GM12878 (cell line): Measurements from ENCODE around the gene RMP24.

Experiments
- ATAC-seq: fragments of 200-7000 bp; cut with Tn5 transposase; 3 replicates; pipeline ENCODE4 v1.9.1; 2020; ENCODE audit warnings: mild to moderate bottlenecking, moderate library complexity
- BruUV-seq: library from RNA; stranded (reverse); fragments of 400-500 nt; replicated peaks from 2 replicates; lab custom pipeline; 2021; lab: Mats Ljungman, UMichigan
- CTCF ChIA-PET: fragments of 300-600 bp; sonication (Branson Sonifier 250); formaldehyde crosslinking; extraction: SDS; loops from one replicate; lab custom pipeline; 2021; ENCODE audit warnings: inconsistent platforms; lab: Yijun Ruan, JAX
- POLR2A ChIA-PET: fragments of 350-600 bp; formaldehyde crosslinking; extraction: SDS; loops from one replicate; lab custom pipeline; 2021; ENCODE audit warnings: inconsistent platforms; lab: Charles Lee
- RAD21 ChIA-PET: fragments of 300-600 bp; sonication (Branson Sonifier 250); formaldehyde crosslinking; loops from one replicate; lab custom pipeline; 2023; ENCODE audit warnings: antibody characterized with exemption; ENCODE audit not compliant: unreplicated experiment; lab: Charles Lee
- SMC1A ChIA-PET: fragments of 300-600 bp; sonication (Branson Sonifier 250); formaldehyde crosslinking; loops from one replicate; lab custom pipeline; 2023; ENCODE audit not compliant: unreplicated experiment, uncharacterized antibody; lab: Charles Lee
- DNase-seq: peaks from one replicate; pipeline ENCODE4 v3.0.0-alpha.2; 2011; ENCODE audit warnings: low read depth, low spot score
- FAIRE-seq: peaks from 3 replicates; lab custom pipeline; 2011; peaks lifted over from hg19 to GRCh38; lab: Jason Lieb, UNC
- H2AFZ ChIP-seq: 2 replicates; pipeline ENCODE4 v1.6.0; 2011; ENCODE audit warnings: low read depth, low read length, control low read depth; ENCODE audit not compliant: control insufficient read depth
- H3K27ac ChIP-seq: 2 replicates; pipeline ENCODE4 v1.5.1; 2011; ENCODE audit warnings: control low read depth; ENCODE audit not compliant: control insufficient read depth, insufficient read depth
- H3K27me3 ChIP-seq, 2 experiments: replicated peaks in 1 of 2; 2 replicates each; pipeline versions ENCODE4 v1.6.0 to v1.6.1; 2011; ENCODE audit warnings: low read length in 1 of 2; ENCODE audit not compliant: control insufficient read depth in 2 of 2, insufficient read depth in 2 of 2
- H3K36me3 ChIP-seq, 2 experiments: 2 replicates each; pipeline ENCODE4 v1.5.1; 2011; ENCODE audit warnings: low read length in 1 of 2; ENCODE audit not compliant: control insufficient read depth in 2 of 2, insufficient read depth in 2 of 2
- H3K4me1 ChIP-seq: 2 replicates; pipeline ENCODE4 v1.6.1; 2011; ENCODE audit warnings: mild to moderate bottlenecking, low read length, moderate library complexity, mixed read lengths; ENCODE audit not compliant: control insufficient read depth, insufficient read depth
- H3K4me2 ChIP-seq: 2 replicates; pipeline ENCODE4 v1.6.0; 2011; ENCODE audit warnings: control low read depth; ENCODE audit not compliant: control insufficient read depth, insufficient read depth
- H3K4me3 ChIP-seq: fragments of 200-600 bp; sonication (generic); 2 replicates; pipeline ENCODE4 v1.5.1; 2016
- H3K79me2 ChIP-seq: 2 replicates; pipeline ENCODE4 v1.6.0; 2011; ENCODE audit warnings: low read length; ENCODE audit not compliant: control insufficient read depth, insufficient read depth
- H3K9ac ChIP-seq: 2 replicates; pipeline ENCODE4 v1.8.0; 2011; ENCODE audit warnings: low read length, control low read depth, mixed read lengths; ENCODE audit not compliant: control insufficient read depth, insufficient read depth
- H3K9me3 ChIP-seq: replicated peaks from 3 replicates; pipeline ENCODE4 v1.5.1; 2011; ENCODE audit warnings: mild to moderate bottlenecking, low read length; ENCODE audit not compliant: control insufficient read depth, insufficient read depth
- H4K20me1 ChIP-seq: 2 replicates; pipeline ENCODE4 v1.6.0; 2011; ENCODE audit not compliant: control insufficient read depth, insufficient read depth
- BCL11A ChIP-seq: IDR thresholded peaks from 2 replicates; pipeline ENCODE4 v1.6.1; 2011; ENCODE audit warnings: low read depth, low read length
- BHLHE40 ChIP-seq, 2 experiments: fragments of 450-650 bp in 1 of 2; IDR thresholded peaks; 2 replicates each; pipeline ENCODE4 v1.6.1; 2011 to 2017; ENCODE audit warnings: low read depth in 2 of 2, borderline replicate concordance in 1 of 2, improper control_type of control experiment in 1 of 2, low read length in 1 of 2, mild to moderate bottlenecking in 1 of 2
- EP300 ChIP-seq, 2 experiments: fragments of 150-350 bp in 1 of 2; IDR thresholded peaks; 2 replicates each; pipeline ENCODE4 v1.6.1; 2011 to 2012; ENCODE audit warnings: low read depth in 2 of 2, low read length in 2 of 2, borderline replicate concordance in 1 of 2, improper control_type of control experiment in 1 of 2, inconsistent platforms in 1 of 2; ENCODE audit not compliant: control insufficient read depth in 1 of 2
- ETV6 ChIP-seq, 2 experiments: fragments of 450-650 bp in 1 of 2; IDR thresholded peaks in 1 of 2; conservative IDR thresholded peaks in 1 of 2; 2 replicates each; pipeline ENCODE4 v1.6.1; 2014; ENCODE audit warnings: antibody characterized with exemption in 1 of 2, borderline replicate concordance in 1 of 2, low read depth in 1 of 2, mild to moderate bottlenecking in 1 of 2, moderate library complexity in 1 of 2
- HDAC2 ChIP-seq: fragments of 200-600 bp; sonication (generic); IDR thresholded peaks from 2 replicates; pipeline ENCODE4 v1.6.1; 2017
- HDAC6 ChIP-seq: fragments of 200-600 bp; sonication (generic); IDR thresholded peaks from one replicate; pipeline ENCODE4 v1.8.0; 2017; ENCODE audit warnings: antibody characterized with exemption; ENCODE audit not compliant: unreplicated experiment
- IRF4 ChIP-seq: IDR thresholded peaks from 2 replicates; pipeline ENCODE4 v1.6.1; 2011; ENCODE audit warnings: low read depth, low read length
- JUNB ChIP-seq: IDR thresholded peaks from 2 replicates; pipeline ENCODE4 v1.6.1; 2016; ENCODE audit warnings: antibody characterized with exemption, mild to moderate bottlenecking
- NFIC ChIP-seq: IDR thresholded peaks from 2 replicates; pipeline ENCODE4 v1.6.1; 2012; ENCODE audit warnings: low read depth, mild to moderate bottlenecking, inconsistent platforms, low read length, moderate library complexity
- NRF1 ChIP-seq: conservative IDR thresholded peaks from 2 replicates; pipeline ENCODE4 v1.6.1; 2011; ENCODE audit warnings: mild to moderate bottlenecking, low read depth, low read length, improper control_type of control experiment
- PML ChIP-seq: IDR thresholded peaks from 2 replicates; pipeline ENCODE4 v1.6.1; 2012; ENCODE audit warnings: low read length, inconsistent platforms
- POLR2AphosphoS5 ChIP-seq: IDR thresholded peaks from 2 replicates; pipeline ENCODE4 v1.6.1; 2011; ENCODE audit warnings: mild to moderate bottlenecking, low read length, inconsistent platforms
- SIN3A ChIP-seq: IDR thresholded peaks from 2 replicates; pipeline ENCODE4 v1.6.1; 2012; ENCODE audit warnings: low read depth, low read length, improper control_type of control experiment
- SMAD5 ChIP-seq: IDR thresholded peaks from 2 replicates; pipeline ENCODE4 v1.6.1; 2016; ENCODE audit warnings: antibody characterized with exemption, low read depth
- SREBF1 ChIP-seq: IDR thresholded peaks from 2 replicates; pipeline ENCODE4 v1.6.1; 2012; ENCODE audit warnings: mild to moderate bottlenecking, low read length
- SRF ChIP-seq, 2 experiments: IDR thresholded peaks; 2 replicates each; pipeline ENCODE4 v1.6.1; 2011; ENCODE audit warnings: low read depth in 2 of 2, low read length in 2 of 2, mild to moderate bottlenecking in 1 of 2, moderate library complexity in 1 of 2
- USF1 ChIP-seq: IDR thresholded peaks from 2 replicates; pipeline ENCODE4 v1.6.1; 2011; ENCODE audit warnings: borderline replicate concordance, low read depth, mild to moderate bottlenecking, moderate library complexity, mixed read lengths, low read length; ENCODE audit not compliant: insufficient read depth; ENCODE audit errors: extremely low read length
- ZNF274 ChIP-seq: IDR thresholded peaks from one replicate; pipeline ENCODE4 v1.8.0; 2011; ENCODE audit not compliant: insufficient read length, insufficient read depth
- WGBS: methylation state at CpG from one replicate; pipeline ENCODE4 v1.1.6; 2016; ENCODE audit warnings: low lambda C conversion rate; ENCODE audit not compliant: insufficient replicate concordance, insufficient coverage; ENCODE audit errors: missing lambda C conversion rate; 5-methylcytosine and 5-hydroxymethylcytosine counted together
- in situ Hi-C: fragments of 300-500 bp; cut with MboI; formaldehyde crosslinking; loops from 9 replicates; pipeline ENCODE4 v1.14.3; 2018; ENCODE audit warnings: mixed read lengths
- intact Hi-C: fragments of 100-400 bp; cut with micrococcal nuclease; formaldehyde crosslinking; loops from one replicate; pipeline ENCODE4 v1.14.2; 2022; ENCODE audit not compliant: unreplicated experiment
- TF ChIP-seq, protein P1 (sequence below): fragments of 450-650 bp; IDR thresholded peaks from 2 replicates; pipeline ENCODE4 v1.6.1; 2016; ENCODE audit warnings: mild to moderate bottlenecking
- TF ChIP-seq, protein P2 (sequence below): IDR thresholded peaks from 2 replicates; pipeline ENCODE4 v1.6.1; 2012; ENCODE audit warnings: low read length, inconsistent platforms
- TF ChIP-seq, protein P3 (sequence below): IDR thresholded peaks from 2 replicates; pipeline ENCODE4 v1.6.1; 2012; ENCODE audit warnings: low read depth, low read length, improper control_type of control experiment

Gene RMP24

GRCh38 chr18:36015629-36016028 is 43.1 kb downstream of the RMP24 start:
- Histone ChIP-seq H4K20me1 (no peaks in the 10 kb centered on the region), H3K27ac (no peak overlapping the region), H3K4me2 (peak overlapping the region; percentile 45), H3K4me1 (peaks cover 14% of the 10 kb centered on the region), H3K79me2 (no peaks in the 10 kb centered on the region), H3K9ac (no peak overlapping the region), H3K27me3 (no peaks in the 10 kb centered on the region), H2AFZ (no peak overlapping the region), H3K4me3 (no peak overlapping the region), H3K36me3 (no peaks in the 10 kb centered on the region), H3K9me3 (no peaks in the 10 kb centered on the region)
- ChIA-PET POLR2A (no interaction called here), CTCF (interaction anchor here (3.6 kb wide), 1 partner anchor 268 kb away, joined by 113 read pairs; no protein-coding TSS in a partner anchor), RAD21 (interaction anchor here (3.6 kb wide), 1 partner anchor 268 kb away, joined by 41 read pairs; no protein-coding TSS in a partner anchor), SMC1A (interaction anchor here (1.4 to 7.0 kb wide), 2 partner anchors 9 to 268 kb away, joined by 3 to 91 read pairs; no protein-coding TSS in a partner anchor)
- in situ Hi-C loops: loop anchor here (5.0 kb wide), 1 partner anchor 267 kb away; no protein-coding TSS in a partner anchor
- peak; percentile 66 for DNase-seq
- peak; percentile 90 for ATAC-seq
- no TSS peak for BruUV-seq
- intact Hi-C loops: loop anchor here (1.0 to 5.0 kb wide), 3 partner anchors 112 to 259 kb away; partner anchors contain the start of genes ELP2 and SLC39A6
- peak; percentile 72 for FAIRE-seq
- 3% methylated on average over 3 of the region's 3 CpGs for WGBS
- TF ChIP-seq ZNF274 (no peak), SREBF1 (no peak), SIN3A (no peak), BHLHE40 (IDR thresholded peaks at IDR 0.05; ENCODE audit: borderline replicate concordance in 1 of 2, low read depth in 2 of 2, low read length in 1 of 2) (peak; percentile 49 to 54; a peak in 1 of 4 replicates), IRF4 (peak; percentile 94), NFIC (peak; percentile 54), HDAC2 (no peak), BCL11A (peak; percentile 32; the same call in 1 of the 2 replicates), SMAD5 (no peak), HDAC6 (no peak), ETV6 (conservative IDR thresholded peaks at IDR 0.05 in 1 of 2, IDR thresholded peaks at IDR 0.05 in 1 of 2; ENCODE audit: borderline replicate concordance in 1 of 2, low read depth in 1 of 2) (peak in 1 of 2 experiments; percentile 46; a peak in 1 of 4 replicates), JUNB (peak; percentile 19; the same call in 1 of the 2 replicates), EP300 (IDR thresholded peaks at IDR 0.05; ENCODE audit: borderline replicate concordance in 1 of 2, control insufficient read depth in 1 of 2, low read depth in 2 of 2, low read length in 2 of 2) (peak in 1 of 2 experiments; percentile 93; a peak in 2 of 4 replicates), POLR2AphosphoS5 (no peak), USF1 (no peak), PML (peak; percentile 47; the same call in 1 of the 2 replicates), SRF (IDR thresholded peaks at IDR 0.05; ENCODE audit: low read depth in 2 of 2, low read length in 2 of 2) (peak; percentile 69 to 92), NRF1 (no peak)
- TF ChIP-seq, protein P1, sequence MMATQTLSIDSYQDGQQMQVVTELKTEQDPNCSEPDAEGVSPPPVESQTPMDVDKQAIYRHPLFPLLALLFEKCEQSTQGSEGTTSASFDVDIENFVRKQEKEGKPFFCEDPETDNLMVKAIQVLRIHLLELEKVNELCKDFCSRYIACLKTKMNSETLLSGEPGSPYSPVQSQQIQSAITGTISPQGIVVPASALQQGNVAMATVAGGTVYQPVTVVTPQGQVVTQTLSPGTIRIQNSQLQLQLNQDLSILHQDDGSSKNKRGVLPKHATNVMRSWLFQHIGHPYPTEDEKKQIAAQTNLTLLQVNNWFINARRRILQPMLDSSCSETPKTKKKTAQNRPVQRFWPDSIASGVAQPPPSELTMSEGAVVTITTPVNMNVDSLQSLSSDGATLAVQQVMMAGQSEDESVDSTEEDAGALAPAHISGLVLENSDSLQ: no peak
- TF ChIP-seq, protein P2, sequence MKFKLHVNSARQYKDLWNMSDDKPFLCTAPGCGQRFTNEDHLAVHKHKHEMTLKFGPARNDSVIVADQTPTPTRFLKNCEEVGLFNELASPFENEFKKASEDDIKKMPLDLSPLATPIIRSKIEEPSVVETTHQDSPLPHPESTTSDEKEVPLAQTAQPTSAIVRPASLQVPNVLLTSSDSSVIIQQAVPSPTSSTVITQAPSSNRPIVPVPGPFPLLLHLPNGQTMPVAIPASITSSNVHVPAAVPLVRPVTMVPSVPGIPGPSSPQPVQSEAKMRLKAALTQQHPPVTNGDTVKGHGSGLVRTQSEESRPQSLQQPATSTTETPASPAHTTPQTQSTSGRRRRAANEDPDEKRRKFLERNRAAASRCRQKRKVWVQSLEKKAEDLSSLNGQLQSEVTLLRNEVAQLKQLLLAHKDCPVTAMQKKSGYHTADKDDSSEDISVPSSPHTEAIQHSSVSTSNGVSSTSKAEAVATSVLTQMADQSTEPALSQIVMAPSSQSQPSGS: peak; percentile 34; the same call in 1 of the 2 replicates
- TF ChIP-seq, protein P3, sequence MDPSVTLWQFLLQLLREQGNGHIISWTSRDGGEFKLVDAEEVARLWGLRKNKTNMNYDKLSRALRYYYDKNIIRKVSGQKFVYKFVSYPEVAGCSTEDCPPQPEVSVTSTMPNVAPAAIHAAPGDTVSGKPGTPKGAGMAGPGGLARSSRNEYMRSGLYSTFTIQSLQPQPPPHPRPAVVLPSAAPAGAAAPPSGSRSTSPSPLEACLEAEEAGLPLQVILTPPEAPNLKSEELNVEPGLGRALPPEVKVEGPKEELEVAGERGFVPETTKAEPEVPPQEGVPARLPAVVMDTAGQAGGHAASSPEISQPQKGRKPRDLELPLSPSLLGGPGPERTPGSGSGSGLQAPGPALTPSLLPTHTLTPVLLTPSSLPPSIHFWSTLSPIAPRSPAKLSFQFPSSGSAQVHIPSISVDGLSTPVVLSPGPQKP: peak; percentile 29; the same call in 1 of the 2 replicates
